ENCODE measurements around the gene OR7C2. TPM values are rescaled to one million over a fixed set of nuclear protein-coding genes. Genes with fewer than 3 reads are reported as not detected.

OR7C2 gene
- total and polyA plus RNA-seq, 2 of the 8 experiments (the other 6 are each of a cell fraction or from before 2014, with no cell fraction given), result not detected

DNA sequence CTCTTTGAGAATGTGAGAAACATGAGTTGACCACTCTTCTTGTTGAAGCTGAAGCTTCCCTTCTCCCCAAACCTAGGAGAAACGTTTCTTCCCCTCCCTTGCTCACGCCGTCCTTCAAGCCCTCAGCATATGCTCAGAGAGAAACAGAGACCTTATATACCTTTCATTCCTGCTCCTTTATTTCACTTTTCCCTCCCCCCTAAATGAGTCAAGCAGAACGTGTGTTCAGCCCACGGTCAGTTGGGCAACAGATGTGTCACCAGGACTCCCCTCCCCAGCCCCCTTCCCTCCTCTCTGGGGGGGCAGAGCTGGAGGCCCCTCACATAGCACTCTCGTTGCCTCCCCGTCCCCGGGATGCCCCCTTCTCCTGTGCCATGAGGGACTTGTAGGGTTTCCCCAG lies 8.6 kb downstream of the OR7C2 start:
- TF ChIP-seq HDAC2 (IDR thresholded peaks at IDR 0.05; ENCODE audit: borderline replicate concordance in 1 of 2, low read depth in 2 of 2, low read length in 2 of 2) (no peak), BRCA1 (IDR thresholded peaks at IDR 0.05; ENCODE audit: low read depth, low read length) (no peak), BACH1 (IDR thresholded peaks at IDR 0.05; ENCODE audit: low read length) (no peak), CHD2 (IDR thresholded peaks at IDR 0.05; ENCODE audit: low read length) (no peak), POU5F1 (IDR thresholded peaks at IDR 0.05; ENCODE audit: low read depth, low read length) (no peak), HDAC6 (IDR thresholded peaks at IDR 0.05; ENCODE audit: low read depth, low read length) (no peak), TBP (IDR thresholded peaks at IDR 0.05; ENCODE audit: low read depth, low read length) (no peak)
- Histone ChIP-seq H3K23me2 (ENCODE audit: low read depth, low read length) (no peaks in the 10 kb centered on the region), H4K5ac (ENCODE audit: insufficient read length, low read depth, low read length) (no peak overlapping the region), H4K8ac (ENCODE audit: extremely low read depth, insufficient read depth, low read length) (no peak overlapping the region), H2BK15ac (ENCODE audit: low read length) (no peak overlapping the region), H3K36me3 (ENCODE audit: control insufficient read depth in 2 of 4, insufficient read depth in 4 of 4, low read length in 3 of 4) (no peaks in the 10 kb centered on the region), H3K79me1 (ENCODE audit: low read depth, low read length) (no peaks in the 10 kb centered on the region), H4K91ac (replicated peaks; ENCODE audit: insufficient read length, low read length) (no peak overlapping the region), H3K27me3 (replicated peaks in 1 of 4; ENCODE audit: control insufficient read depth in 3 of 4, extremely low read depth in 1 of 4, insufficient read depth in 3 of 4, low read length in 3 of 4) (no peaks in the 10 kb centered on the region), H2AFZ (ENCODE audit: low read length) (no peak overlapping the region), H3K9ac (replicated peaks in 1 of 4; ENCODE audit: extremely low read depth in 1 of 4, low read depth in 3 of 4, low read length in 3 of 4) (no peak overlapping the region), H3K18ac (ENCODE audit: extremely low read depth, low read length) (no peak overlapping the region), H3K23ac (ENCODE audit: insufficient read length) (no peak overlapping the region), H3K9me3 (ENCODE audit: insufficient read depth in 2 of 2, low read depth in 1 of 2, low read length in 1 of 2) (peaks cover 27 to 43% of the 10 kb centered on the region in 2 experiments), H2AK5ac (ENCODE audit: low read depth, low read length) (no peak overlapping the region), H3K4ac (replicated peaks; ENCODE audit: insufficient read length, low read depth, low read length) (no peak overlapping the region), H3K79me2 (ENCODE audit: control insufficient read depth in 1 of 2, insufficient read depth in 2 of 2, low read length in 2 of 2) (no peaks in the 10 kb centered on the region), H3K4me3 (ENCODE audit: extremely low read depth in 1 of 4, insufficient read depth in 2 of 4, low read depth in 3 of 4, low read length in 4 of 4) (no peak overlapping the region), H2BK5ac (ENCODE audit: low read depth, low read length) (no peak overlapping the region), H3K4me2 (ENCODE audit: insufficient read depth in 1 of 2, low read depth in 2 of 2, low read length in 2 of 2) (no peak overlapping the region), H3K4me1 (replicated peaks in 1 of 4; ENCODE audit: control insufficient read depth in 3 of 4, insufficient read depth in 4 of 4, low read length in 3 of 4) (no peaks in the 10 kb centered on the region), H3K56ac (replicated peaks; ENCODE audit: insufficient read length, low read depth, low read length) (no peak overlapping the region), H3K14ac (ENCODE audit: insufficient read length) (no peak overlapping the region), H3K27ac (ENCODE audit: low read depth, low read length) (no peak overlapping the region), H2BK20ac (ENCODE audit: low read length) (no peak overlapping the region), H2BK12ac (ENCODE audit: low read depth, low read length) (no peak overlapping the region), H2BK120ac (replicated peaks; ENCODE audit: low read depth, low read length) (no peak overlapping the region), H4K20me1 (replicated peaks in 1 of 2; ENCODE audit: control insufficient read depth in 1 of 2, insufficient read depth in 2 of 2, low read length in 2 of 2) (no peaks in the 10 kb centered on the region)
- POLR2A ChIA-PET (ENCODE audit: partially characterized antibody), result no interaction called here
- DNase-seq (ENCODE audit: low read depth in 1 of 2, low spot score in 2 of 2) (no peak), FAIRE-seq (no peak)
- CTCF ChIA-PET (ENCODE audit: partially characterized antibody), result no interaction called here
- 88% methylated on average over 8 of the region's 8 CpGs; no CpG with 5 or more reads in 1 of the 2 experiments for WGBS, 2 experiments (ENCODE audit: extremely low coverage in 1 of 2, insufficient coverage in 1 of 2, insufficient read length in 1 of 2, insufficient replicate concordance in 2 of 2, low coverage in 1 of 2, low lambda C conversion rate in 2 of 2, missing lambda C conversion rate in 1 of 2)
